ENCODE data around the gene NAA38. TPM values are rescaled to one million over a fixed set of nuclear protein-coding genes. Genes with fewer than 3 reads are reported as not detected.

NAA38 gene
- polyA plus RNA-seq, 12 donors: 34.8 to 74.9 (median 41.8) TPM; not detected in 1

Other genes starting within 250 kb of the NAA38 start
- gene FXR2, start 242.7 kb downstream of the NAA38 start, polyA plus RNA-seq (ENCODE audit: insufficient read length in 12 of 12): 10 to 100 TPM in 11 of 12 donors, not detected in 1; 30.5 to 71.8 (median 37.0) TPM
- 10 to 100 TPM in 11 of 12 donors, not detected in 1; 44.5 to 83.2 (median 68.8) TPM for gene SAT2, start 229.7 kb downstream of the NAA38 start, polyA plus RNA-seq (ENCODE audit: insufficient read length in 12 of 12)
- 1 to 10 TPM in 7 of 12 donors, under 1 TPM in 3, not detected in 2; 0.60 to 2.1 (median 1.2) TPM for gene SHBG, start 227.4 kb downstream of the NAA38 start, polyA plus RNA-seq (ENCODE audit: insufficient read length in 12 of 12)
- 10 to 100 TPM in 11 of 12 donors, not detected in 1; 15.8 to 39.9 (median 26.1) TPM for gene ATP1B2, start 206.6 kb downstream of the NAA38 start, polyA plus RNA-seq (ENCODE audit: insufficient read length in 12 of 12)
- gene TP53, start 170.1 kb downstream of the NAA38 start, polyA plus RNA-seq (ENCODE audit: insufficient read length in 12 of 12): 100 to 1,000 TPM in 1 of 12 donors, 10 to 100 TPM in 11; 32.5 to 874 (median 37.6) TPM
- gene WRAP53, start 169.1 kb downstream of the NAA38 start, polyA plus RNA-seq (ENCODE audit: insufficient read length in 12 of 12): 1 to 10 TPM in 11 of 12 donors, not detected in 1; 5.1 to 9.9 (median 7.5) TPM
- 10 to 100 TPM in 2 of 12 donors, 1 to 10 TPM in 9, not detected in 1; 3.2 to 15.0 (median 6.0) TPM for gene EFNB3, start 152.4 kb downstream of the NAA38 start, polyA plus RNA-seq (ENCODE audit: insufficient read length in 12 of 12)
- gene DNAH2, start 139.8 kb downstream of the NAA38 start, polyA plus RNA-seq (ENCODE audit: insufficient read length in 12 of 12): 10 to 100 TPM in 2 of 12 donors, 1 to 10 TPM in 9, not detected in 1; 2.3 to 13.6 (median 3.8) TPM
- 10 to 100 TPM in 11 of 12 donors, not detected in 1; 10.9 to 26.5 (median 14.6) TPM for gene KDM6B, start 23.3 kb downstream of the NAA38 start, polyA plus RNA-seq (ENCODE audit: insufficient read length in 12 of 12)
- 10 to 100 TPM in 11 of 12 donors, not detected in 1; 14.1 to 29.0 (median 20.2) TPM for gene TMEM88, start 2.5 kb downstream of the NAA38 start, polyA plus RNA-seq (ENCODE audit: insufficient read length in 12 of 12)
- 10 to 100 TPM in 4 of 12 donors, 1 to 10 TPM in 7, not detected in 1; 6.7 to 14.1 (median 8.7) TPM for gene CYB5D1, start 444 bp upstream of the NAA38 start, polyA plus RNA-seq (ENCODE audit: insufficient read length in 12 of 12)
- gene CHD3, start 31.2 kb upstream of the NAA38 start, polyA plus RNA-seq (ENCODE audit: insufficient read length in 12 of 12): 100 to 1,000 TPM in 2 of 12 donors, 10 to 100 TPM in 9, not detected in 1; 56.4 to 524 (median 74.2) TPM
- gene RNF227, start 58.7 kb upstream of the NAA38 start, polyA plus RNA-seq (ENCODE audit: insufficient read length in 12 of 12): 1 to 10 TPM in 10 of 12 donors, not detected in 2; 2.4 to 4.8 (median 3.0) TPM
- 10 to 100 TPM in 1 of 12 donors, 1 to 10 TPM in 9, not detected in 2; 2.5 to 18.8 (median 6.0) TPM for gene KCNAB3, start 72.3 kb upstream of the NAA38 start, polyA plus RNA-seq (ENCODE audit: insufficient read length in 12 of 12)
- gene TRAPPC1, start 74.4 kb upstream of the NAA38 start, polyA plus RNA-seq (ENCODE audit: insufficient read length in 12 of 12): 10 to 100 TPM in 11 of 12 donors, not detected in 1; 76.1 to 93.9 (median 82.4) TPM
- gene CNTROB, start 74.6 kb upstream of the NAA38 start, polyA plus RNA-seq (ENCODE audit: insufficient read length in 12 of 12): 10 to 100 TPM in 11 of 12 donors, not detected in 1; 24.9 to 62.8 (median 31.2) TPM
- gene GUCY2D, start 145.1 kb upstream of the NAA38 start, polyA plus RNA-seq (ENCODE audit: insufficient read length in 12 of 12): under 1 TPM in 3 of 12 donors, not detected in 9; 0.04 to 0.15 (median 0.05) TPM
- gene ALOX15B, start 181.5 kb upstream of the NAA38 start, polyA plus RNA-seq (ENCODE audit: insufficient read length in 12 of 12): 1 to 10 TPM in 1 of 12 donors, under 1 TPM in 9, not detected in 2; 0.18 to 1.2 (median 0.28) TPM
- gene ALOX12B, start 230.2 kb upstream of the NAA38 start, polyA plus RNA-seq (ENCODE audit: insufficient read length in 12 of 12): under 1 TPM in 3 of 12 donors, not detected in 9; 0.09 to 0.66 (median 0.49) TPM